CD4-positive, alpha-beta T cell treated with Interleukin-4 for 4 hours (primary cell): ENCODE data around the gene FAM83F.
"Not testable (repeated sequence)": the region's sequence is repeated elsewhere in the genome, so short reads cannot be mapped to it uniquely, and the experiment has no call there.

Source experiments
- DNase-seq: peaks from one replicate; pipeline ENCODE4 v3.0.0-alpha.2; 2020

The FAM83F gene

DNA sequence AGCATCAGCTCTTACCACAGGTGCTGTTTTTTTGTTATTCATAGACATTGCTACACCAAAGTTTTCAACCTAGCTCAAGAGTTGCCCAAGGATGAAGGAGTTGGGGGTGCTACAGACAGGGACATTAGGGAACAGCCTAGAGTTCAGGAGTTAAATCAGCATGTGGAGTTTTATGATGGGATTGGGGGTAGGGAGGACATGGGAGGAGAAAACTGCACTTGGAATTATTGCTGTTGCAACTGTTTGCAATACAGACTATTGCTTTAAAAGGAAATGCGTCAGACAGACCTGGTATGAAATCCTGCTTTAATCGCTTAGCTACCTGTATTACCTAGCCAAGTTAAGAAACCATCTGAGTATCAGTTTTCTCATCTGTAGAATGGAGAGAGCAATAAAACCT, 28.3 kb upstream of the FAM83F start:
- DNase-seq: no peak

- DNase-seq: no peak
Observed at GRCh38 chr22:39967103-39967829, 27.5 kb upstream of the FAM83F start.

DNA sequence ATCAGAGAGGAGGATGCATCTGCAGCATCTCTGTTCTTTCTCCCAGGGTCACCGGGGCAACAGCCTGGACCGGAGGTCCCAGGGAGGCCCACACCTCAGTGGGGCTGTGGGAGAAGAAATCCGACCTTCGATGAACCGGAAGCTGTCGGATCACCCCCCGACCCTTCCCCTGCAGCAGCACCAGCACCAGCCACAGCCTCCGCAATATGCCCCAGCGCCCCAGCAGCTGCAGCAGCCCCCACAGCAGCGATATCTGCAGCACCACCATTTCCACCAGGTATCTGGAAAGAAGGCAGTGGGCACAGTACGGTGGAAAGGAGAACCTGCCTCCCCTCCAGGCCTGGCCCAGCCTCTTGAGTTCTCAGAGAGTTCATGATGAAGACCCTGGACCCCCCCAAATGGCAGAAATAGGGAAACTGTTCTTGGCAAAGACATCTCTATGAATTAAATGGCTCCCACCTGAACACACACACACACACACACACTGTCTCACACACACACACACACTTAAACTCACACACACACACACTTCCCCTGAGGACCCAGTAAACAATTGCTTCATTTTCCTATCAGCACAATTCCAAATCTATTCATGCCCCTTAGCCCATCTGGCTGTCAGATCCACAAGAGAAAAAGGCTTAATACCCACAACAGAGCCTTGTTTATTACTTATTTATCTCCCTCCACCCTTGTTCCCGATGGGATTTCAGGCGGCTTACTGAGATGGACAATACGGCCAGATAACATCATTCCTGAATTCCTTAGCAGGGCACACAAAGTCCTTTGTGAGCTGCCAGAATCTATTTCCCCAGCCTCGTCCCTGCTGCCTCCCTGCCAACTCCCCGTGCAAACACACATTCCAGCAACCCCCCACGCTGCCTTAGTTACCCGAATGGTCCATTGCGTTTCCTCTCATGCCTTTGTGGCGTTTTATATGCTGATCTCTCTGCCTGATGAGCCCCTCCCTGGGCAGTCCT, 26.5 kb upstream of the FAM83F start:
- no peak for DNase-seq

GRCh38 chr22:39970742-39971141, 24.0 kb upstream of the FAM83F start:
- no peak for DNase-seq

GRCh38 chr22:39972641-39973040, 22.1 kb upstream of the FAM83F start:
- no peak for DNase-seq

GRCh38 chr22:39973656-39974055, 21.1 kb upstream of the FAM83F start:
- no peak for DNase-seq

DNA sequence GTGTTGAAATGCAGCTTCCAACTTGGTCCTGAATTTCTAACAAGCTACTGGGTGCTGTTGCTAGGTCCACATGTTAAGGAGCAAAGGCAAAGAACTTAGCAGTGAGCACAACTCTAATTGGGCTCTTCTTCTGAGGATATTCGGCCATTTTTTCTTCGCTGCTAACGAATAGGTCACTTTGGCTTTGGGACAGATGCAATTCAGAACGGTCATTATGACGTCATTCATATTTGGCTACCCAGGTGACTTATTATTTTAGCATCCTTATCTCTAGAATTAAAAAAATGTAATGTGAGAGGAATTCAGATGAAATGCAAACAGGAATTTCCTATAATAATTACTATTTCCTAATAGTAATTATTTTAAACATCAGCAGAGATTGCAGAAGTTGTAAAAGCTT, 20.7 kb upstream of the FAM83F start:
- DNase-seq: no peak

DNA sequence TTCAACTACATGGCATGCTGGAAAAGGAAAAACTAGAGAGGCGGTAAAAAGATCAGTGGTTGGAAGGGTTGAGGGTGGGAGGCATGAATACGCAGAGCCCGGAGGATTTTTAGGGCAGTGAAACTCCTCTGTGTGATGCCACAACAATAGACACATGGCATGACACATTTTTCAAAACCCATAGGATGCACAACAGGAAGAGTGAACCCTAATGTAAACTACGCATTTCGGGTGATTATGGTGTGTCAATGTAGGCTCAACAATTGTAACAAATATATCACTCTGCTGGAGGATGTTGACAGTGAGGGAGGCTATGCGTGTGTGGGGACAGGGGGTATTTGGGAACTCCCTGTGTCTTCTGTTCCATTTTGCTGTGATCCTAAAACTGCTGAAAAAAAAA, 15.7 kb upstream of the FAM83F start:
- DNase-seq: no peak

DNA sequence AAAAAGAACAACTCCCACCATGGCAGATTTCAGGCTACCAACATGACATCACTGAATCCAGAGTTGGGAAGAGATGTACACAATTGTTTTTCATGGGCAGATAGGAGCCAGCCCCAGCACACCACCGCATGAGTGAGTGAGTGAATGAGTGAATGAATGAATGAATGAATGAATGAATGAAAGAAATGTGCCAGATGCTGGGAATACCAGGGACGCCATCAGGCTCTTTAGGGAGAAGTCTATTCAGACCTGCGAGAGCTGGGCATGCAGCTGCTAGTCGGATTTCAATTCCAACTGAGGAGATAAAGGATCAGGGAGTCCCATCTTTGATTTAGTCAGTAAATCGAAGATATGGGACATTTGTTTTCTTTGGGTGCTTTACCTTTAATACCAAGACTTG, 15.3 kb upstream of the FAM83F start:
- no peak for DNase-seq

DNA sequence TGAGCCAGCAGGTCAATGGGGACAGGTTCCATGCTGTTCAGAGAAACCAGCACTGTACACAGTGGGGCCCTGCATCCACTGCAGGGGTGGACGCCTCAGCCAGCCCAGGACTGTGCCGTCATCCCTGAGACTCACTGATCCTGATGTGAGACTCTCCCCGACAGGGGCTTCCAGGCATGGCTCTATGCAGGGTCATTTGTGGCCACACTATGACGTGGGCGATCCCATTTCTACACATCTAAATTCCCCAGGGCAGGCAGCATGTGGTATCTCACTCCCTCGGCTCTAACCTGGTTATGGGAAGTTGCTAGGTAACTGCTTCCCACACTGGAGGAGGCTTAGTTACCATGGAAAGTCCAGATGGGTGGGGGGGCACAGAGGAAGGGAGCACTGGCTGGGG, 14.2 kb upstream of the FAM83F start:
- DNase-seq: no peak

DNA sequence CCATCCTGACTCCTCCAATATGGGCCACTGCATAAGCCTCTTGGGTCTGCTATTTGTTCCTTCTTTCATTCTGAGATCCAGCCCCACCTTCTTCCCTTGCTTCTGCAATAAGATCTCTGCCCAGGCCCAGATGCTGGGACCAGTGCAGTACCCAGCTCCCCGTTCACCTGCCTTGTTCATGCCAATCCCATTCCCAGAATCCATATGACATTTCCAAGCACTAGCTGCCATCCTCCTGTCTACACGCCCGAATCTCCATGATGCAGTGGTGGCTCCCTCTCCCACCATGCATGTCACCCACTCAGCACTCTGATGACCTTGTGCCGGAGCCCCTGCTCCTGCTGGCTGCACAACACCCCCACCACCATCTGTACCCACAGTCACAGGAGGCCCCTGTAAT, 11.4 kb upstream of the FAM83F start:
- DNase-seq: no peak

DNA sequence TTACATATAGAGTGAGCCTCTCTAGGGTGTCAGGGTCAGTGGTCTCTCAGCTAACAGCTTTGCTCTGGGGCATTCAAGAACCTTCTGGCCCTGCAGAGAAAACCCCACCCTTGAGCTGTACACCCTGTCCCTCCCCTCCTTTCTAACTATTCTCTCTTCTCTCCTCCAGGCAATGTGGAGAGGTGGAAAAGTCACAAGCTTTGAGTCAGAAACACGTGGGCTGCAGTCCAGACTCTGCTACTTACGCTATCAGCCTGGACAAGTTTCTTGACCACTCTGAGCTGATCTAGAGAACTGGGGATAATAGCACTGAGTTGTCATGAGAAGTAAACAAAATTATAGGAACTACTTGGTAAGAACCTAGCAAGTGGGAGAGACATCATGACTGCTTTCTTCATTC, 10.7 kb upstream of the FAM83F start:
- no peak for DNase-seq

- no peak for DNase-seq
Observed at GRCh38 chr22:39984746-39985145, 10.0 kb upstream of the FAM83F start.

- no peak for DNase-seq
Observed at GRCh38 chr22:39985383-39986035, 9.2 kb upstream of the FAM83F start.

DNA sequence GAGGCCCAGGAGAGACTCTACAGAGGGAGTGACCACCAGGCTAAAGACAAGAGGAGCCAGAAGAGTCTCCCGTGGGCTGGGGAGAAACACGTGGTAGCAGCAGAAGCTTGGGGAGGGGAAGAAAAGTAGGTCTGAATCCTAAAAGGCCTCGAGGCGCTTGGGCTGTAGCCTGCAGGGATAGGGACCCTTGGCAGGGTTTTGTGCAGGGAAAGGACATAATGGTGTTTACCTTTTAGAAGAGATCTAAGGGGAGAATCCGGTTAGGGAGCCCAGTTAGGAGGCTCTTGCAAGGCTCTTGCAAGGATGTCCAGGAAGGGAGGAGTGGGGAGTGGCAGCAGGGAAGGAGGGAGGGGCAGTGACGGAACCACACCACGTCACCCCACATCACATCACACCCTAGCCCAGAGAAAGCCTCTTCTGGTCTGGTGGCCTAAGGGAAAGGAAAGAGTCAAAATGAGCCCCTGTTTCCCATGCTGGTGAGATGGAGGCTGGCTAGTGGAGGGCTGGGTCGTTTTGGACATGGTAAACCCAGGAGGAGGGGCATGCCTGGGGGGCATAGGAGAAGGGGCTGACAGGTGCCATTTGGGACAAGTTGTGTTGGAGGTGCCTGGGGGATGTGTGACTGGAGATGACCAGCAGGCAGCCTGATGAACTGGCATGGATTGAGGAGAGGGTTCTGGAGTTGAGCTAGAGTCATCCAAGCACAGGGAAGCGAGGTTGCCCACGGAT, 6.2 kb upstream of the FAM83F start:
- no peak for DNase-seq

- no peak for DNase-seq
Observed at GRCh38 chr22:39989633-39990032, 5.1 kb upstream of the FAM83F start.

GRCh38 chr22:39990686-39991085, 4.1 kb upstream of the FAM83F start:
- no peak for DNase-seq

DNA sequence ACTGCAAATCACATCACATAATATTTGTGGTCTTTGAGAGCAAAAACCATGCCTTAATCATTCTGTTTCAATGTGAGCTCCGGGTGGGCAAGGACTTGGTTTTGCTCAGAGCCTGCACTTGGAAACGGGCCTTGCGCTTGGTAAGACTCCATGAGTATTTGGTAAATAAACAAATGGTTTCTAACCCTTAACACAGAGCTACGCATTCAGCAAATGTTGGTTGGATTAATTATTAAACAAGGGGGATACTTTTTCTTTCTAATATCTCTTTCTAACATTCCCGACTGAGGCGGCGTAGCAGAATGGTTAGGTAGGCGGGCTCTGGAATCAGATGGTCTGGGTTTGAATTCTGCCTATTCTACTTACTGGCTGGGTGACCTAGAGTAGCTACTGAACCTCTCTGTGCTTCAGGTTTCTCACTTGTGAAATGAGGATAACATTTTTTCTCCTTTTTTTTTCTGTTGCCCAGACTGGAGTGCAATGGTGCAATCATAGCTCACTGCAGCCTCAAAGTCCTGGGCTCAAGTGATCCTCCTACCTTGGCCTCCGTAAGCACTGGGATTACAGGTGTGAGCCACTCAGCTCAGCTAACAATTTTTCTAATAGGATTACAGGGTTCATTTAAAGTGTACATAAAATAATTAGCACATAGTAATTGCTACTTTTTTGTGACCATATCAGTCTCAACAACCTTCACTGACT, 3.4 kb upstream of the FAM83F start:
- DNase-seq: no peak

GRCh38 chr22:39992088-39992826, 2.5 kb upstream of the FAM83F start:
- DNase-seq: no peak

DNA sequence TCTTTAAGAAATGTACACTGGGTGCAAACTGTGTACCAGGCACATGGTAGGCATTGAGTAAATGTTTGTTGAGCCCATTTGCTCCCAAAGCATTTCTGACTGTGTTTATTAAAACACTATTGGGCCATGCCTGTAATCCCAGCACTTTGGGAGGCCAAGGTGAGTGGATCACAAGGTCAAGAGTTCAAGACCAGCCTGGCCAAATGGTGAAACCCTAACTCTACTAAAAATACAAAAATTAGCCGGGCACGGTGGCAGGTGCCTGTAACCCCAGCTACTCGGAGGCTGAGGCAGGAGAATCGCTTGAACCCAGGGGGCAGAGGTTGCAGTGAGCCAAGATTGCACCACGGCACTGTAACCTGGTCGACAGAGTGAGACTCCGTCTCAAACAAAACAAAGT, 1.9 kb upstream of the FAM83F start:
- not testable (repeated sequence) for DNase-seq

- peak; percentile 33 for DNase-seq
Observed at GRCh38 chr22:39994041-39994565, 651 bp upstream of the FAM83F start.
